HFFc6 (cell line): ENCODE measurements around the gene PLA2G7. TPM values are rescaled to one million over a fixed set of nuclear protein-coding genes. Genes with fewer than 3 reads are reported as not detected.

ENCODE experiments used
- DNase-seq: peaks from one replicate; pipeline ENCODE4 v3.0.0-alpha.2; 2018
- H3K27ac Mint-ChIP-seq: 2 replicates; pipeline ENCODE4 v1.8.0; 2020; ENCODE audit warnings: mild to moderate bottlenecking, mixed read lengths
- H3K27me3 Mint-ChIP-seq: 2 replicates; pipeline ENCODE4 v1.8.0; 2021; ENCODE audit warnings: mild to moderate bottlenecking, moderate library complexity, mixed read lengths; ENCODE audit not compliant: insufficient read depth
- H3K36me3 Mint-ChIP-seq: 2 replicates; pipeline ENCODE4 v1.8.0; 2021; ENCODE audit warnings: low read depth, mixed read lengths
- H3K4me1 Mint-ChIP-seq: 2 replicates; pipeline ENCODE4 v1.8.0; 2020; ENCODE audit warnings: low read depth, mixed read lengths
- H3K4me3 Mint-ChIP-seq: 2 replicates; pipeline ENCODE4 v1.8.0; 2020; ENCODE audit warnings: mild to moderate bottlenecking, moderate library complexity, mixed read lengths
- H3K9me3 Mint-ChIP-seq: 2 replicates; pipeline ENCODE4 v1.8.0; 2020; ENCODE audit warnings: mild to moderate bottlenecking, mixed read lengths
- total RNA-seq, 6 experiments: library from RNA; stranded (reverse); fragmentation: NEBNext Ultra II Directional; extraction: Animal tissue kit (Norgen Biotek cat#: 25700); gene quantifications; 2 replicates in 1 of 6; 3 replicates in 5 of 6; pipeline ENCODE4 v1.2.3, GENCODE V29; 2021
- TF ChIP-seq, protein P1 (sequence below): fragments of 200-600 bp; sonication (generic); IDR thresholded peaks from 2 replicates; pipeline ENCODE4 v1.5.0; 2021; ENCODE audit warnings: antibody characterized with exemption, mild to moderate bottlenecking

Gene PLA2G7
- total RNA-seq, 6 experiments from 2014 or later: not detected

DNA sequence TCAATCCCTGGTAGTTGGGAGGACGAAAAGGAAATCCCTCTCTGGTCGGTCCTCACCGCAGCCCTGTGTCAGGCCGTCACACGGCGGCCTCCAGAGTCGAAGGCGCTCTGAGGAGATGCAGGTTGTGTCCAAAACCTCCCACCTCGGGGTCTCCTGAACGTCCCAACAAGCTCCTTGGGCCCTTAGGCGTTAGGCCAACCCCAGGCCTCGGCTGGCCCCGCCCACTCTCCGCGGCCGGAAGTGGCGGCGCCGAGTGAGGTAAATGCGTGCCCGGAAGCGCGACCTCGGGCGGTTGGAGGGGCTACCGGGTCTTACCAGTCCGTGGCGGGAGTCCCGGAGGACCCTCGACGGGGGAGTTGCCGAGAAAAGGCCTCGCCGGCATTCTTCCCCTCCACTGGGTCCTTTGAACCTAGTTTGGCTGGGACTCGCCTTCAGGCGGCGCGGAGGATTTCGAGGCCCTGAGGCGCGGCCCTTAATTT is 47.5 kb downstream of the PLA2G7 start, which contains the start of gene TDRD6:
TDRD6 (plus strand) TSS at position 267 of the 479 bp plus-strand sequence. CDS start 244 bp downstream, outside the sequence.
- no peaks in the 10 kb centered on the region; the same call in 1 of the 2 replicates for H3K36me3 Mint-ChIP-seq
- no peaks in the 10 kb centered on the region for H3K4me1 Mint-ChIP-seq
- H3K27ac Mint-ChIP-seq: no peak within 1 kb of the TSS
- H3K9me3 Mint-ChIP-seq: peaks cover 19% of the 10 kb centered on the region
- TF ChIP-seq, protein P1, sequence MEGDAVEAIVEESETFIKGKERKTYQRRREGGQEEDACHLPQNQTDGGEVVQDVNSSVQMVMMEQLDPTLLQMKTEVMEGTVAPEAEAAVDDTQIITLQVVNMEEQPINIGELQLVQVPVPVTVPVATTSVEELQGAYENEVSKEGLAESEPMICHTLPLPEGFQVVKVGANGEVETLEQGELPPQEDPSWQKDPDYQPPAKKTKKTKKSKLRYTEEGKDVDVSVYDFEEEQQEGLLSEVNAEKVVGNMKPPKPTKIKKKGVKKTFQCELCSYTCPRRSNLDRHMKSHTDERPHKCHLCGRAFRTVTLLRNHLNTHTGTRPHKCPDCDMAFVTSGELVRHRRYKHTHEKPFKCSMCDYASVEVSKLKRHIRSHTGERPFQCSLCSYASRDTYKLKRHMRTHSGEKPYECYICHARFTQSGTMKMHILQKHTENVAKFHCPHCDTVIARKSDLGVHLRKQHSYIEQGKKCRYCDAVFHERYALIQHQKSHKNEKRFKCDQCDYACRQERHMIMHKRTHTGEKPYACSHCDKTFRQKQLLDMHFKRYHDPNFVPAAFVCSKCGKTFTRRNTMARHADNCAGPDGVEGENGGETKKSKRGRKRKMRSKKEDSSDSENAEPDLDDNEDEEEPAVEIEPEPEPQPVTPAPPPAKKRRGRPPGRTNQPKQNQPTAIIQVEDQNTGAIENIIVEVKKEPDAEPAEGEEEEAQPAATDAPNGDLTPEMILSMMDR: no peak
- DNase-seq: no peak
- peaks cover 2% of the 10 kb centered on the region; the same call in 1 of the 2 replicates for H3K27me3 Mint-ChIP-seq
- no peak within 1 kb of the TSS for H3K4me3 Mint-ChIP-seq

DNA sequence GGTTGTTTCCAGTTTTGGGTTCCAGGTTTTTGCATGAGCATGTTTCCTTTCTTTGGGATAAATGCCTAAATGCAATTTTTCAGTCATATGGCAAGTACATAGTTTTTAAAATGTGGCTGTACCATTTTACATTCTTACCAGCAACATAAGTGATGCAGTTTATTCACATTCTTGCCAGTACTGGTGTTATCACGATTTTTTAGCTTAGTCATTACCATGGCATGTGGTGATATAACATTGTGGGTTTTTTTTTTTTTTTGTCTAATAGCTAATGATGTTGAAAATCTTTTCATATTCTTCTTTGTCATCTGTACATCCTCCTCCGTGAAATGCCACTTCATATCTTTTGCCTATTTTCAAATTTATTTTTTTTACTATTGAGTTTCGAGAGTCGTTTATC is 50.4 kb downstream of the PLA2G7 start:
- Mint-ChIP-seq H3K27ac (no peak overlapping the region), H3K36me3 (no peaks in the 10 kb centered on the region; the same call in 1 of the 2 replicates), H3K9me3 (peaks cover 19% of the 10 kb centered on the region), H3K4me3 (no peak overlapping the region), H3K4me1 (no peaks in the 10 kb centered on the region), H3K27me3 (no peaks in the 10 kb centered on the region)
- TF ChIP-seq, protein P1: no peak
- DNase-seq: peak; percentile 13

DNA sequence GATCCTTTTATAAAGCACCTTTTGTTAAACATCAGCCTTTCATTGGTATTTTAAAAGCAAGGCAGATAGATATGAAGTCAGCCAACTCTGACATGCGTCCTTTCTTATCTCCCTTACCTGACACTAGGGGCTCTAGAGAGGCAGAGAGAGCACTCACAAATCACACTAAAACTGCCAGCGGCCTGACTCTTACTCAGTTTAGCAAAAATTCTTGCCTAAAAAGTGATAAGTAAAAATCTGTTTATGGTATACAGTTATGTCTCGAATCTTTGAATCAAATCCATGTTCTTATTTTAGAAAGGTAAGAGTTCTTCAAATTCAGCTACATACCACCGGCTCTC is 57.9 kb downstream of the PLA2G7 start:
- Mint-ChIP-seq H3K4me1 (no peaks in the 10 kb centered on the region), H3K9me3 (no peaks in the 10 kb centered on the region; the same call in 1 of the 2 replicates), H3K27ac (no peak overlapping the region), H3K4me3 (no peak overlapping the region), H3K27me3 (no peaks in the 10 kb centered on the region), H3K36me3 (no peaks in the 10 kb centered on the region)
- TF ChIP-seq, protein P1: no peak; the same call in 1 of the 2 replicates
- no peak for DNase-seq

DNA sequence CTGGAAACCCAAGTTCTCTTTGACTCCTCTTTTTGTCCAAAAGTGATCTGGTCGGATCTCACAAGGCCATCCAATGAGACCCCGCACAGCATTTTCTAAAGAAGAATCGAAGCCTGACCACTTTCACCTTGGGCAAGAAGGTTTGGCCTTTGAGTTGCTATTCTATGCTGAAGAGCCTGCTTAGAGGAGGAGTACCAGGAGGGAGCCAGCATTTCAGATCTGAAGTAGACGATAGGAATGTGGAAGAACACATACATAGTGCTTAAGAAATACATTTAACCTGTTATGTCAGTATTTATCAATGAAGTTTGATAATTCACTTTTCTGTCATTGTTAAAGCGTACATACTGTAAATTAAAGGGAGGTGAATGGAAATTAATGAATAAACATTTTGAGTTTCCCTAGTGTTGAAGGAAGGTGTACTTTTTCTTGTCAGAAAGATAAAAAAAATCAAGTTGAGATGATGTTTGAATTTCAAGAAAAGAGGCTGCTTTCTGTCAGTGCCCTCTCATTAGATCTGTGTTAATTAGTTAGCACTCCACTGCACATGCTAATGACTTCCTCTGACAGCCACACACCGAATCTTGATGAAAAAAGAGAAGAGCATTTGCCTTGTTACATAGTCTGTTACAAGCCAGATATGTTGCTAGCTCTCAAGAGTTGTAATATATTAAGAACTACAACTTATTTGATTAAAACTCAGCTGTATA is 58.4 kb downstream of the PLA2G7 start:
- Mint-ChIP-seq H3K4me1 (no peaks in the 10 kb centered on the region), H3K9me3 (no peaks in the 10 kb centered on the region; the same call in 1 of the 2 replicates), H3K4me3 (no peak overlapping the region), H3K27ac (no peak overlapping the region), H3K27me3 (no peaks in the 10 kb centered on the region), H3K36me3 (no peaks in the 10 kb centered on the region)
- no peak for DNase-seq
- TF ChIP-seq, protein P1: no peak

DNA sequence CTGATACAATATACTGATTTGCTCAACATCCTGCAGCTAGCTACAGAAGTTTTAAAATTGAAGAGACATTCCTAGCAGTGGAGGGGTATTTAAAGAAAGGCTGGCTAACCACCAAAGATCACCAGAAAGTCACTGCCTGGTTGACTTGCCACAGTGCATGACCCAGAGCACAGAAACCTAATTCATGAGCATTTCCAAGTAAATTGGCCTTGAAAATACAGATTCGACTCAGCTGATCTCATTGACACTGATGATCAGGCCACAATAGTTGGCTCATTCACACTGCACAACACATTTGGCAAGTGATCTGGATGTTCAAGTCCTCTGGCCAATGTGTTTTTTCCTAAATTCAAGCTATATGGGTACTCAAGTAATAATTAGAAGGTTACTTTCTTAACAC is 60.8 kb downstream of the PLA2G7 start:
- no peak overlapping the region for H3K27ac Mint-ChIP-seq
- H3K36me3 Mint-ChIP-seq: no peaks in the 10 kb centered on the region
- TF ChIP-seq, protein P1: no peak
- no peaks in the 10 kb centered on the region for H3K27me3 Mint-ChIP-seq
- H3K4me1 Mint-ChIP-seq: no peaks in the 10 kb centered on the region
- no peak for DNase-seq
- H3K4me3 Mint-ChIP-seq: no peak overlapping the region
- no peaks in the 10 kb centered on the region for H3K9me3 Mint-ChIP-seq
